ENCODE measurements around the gene SPIRE2.
A peak's percentile ranks its signal among the peaks of the same experiment; 100 is the strongest.

Gene SPIRE2

GRCh38 chr16:89911375-89911774, 83.1 kb downstream of the SPIRE2 start:
- no peak overlapping the region for H2BK5ac ChIP-seq (ENCODE audit: low read depth, low read length, poor library complexity)
- no peak for DNase-seq
- no peak overlapping the region for H3K4ac ChIP-seq (ENCODE audit: low read depth, low read length)
- no peak overlapping the region for H2AFZ ChIP-seq (ENCODE audit: insufficient read depth, low read length, poor library complexity)
- H3K9me3 ChIP-seq (ENCODE audit: insufficient read depth, low read depth, low read length): peaks cover 19% of the 10 kb centered on the region
- no peaks in the 10 kb centered on the region for H3K79me2 ChIP-seq (ENCODE audit: control insufficient read depth, insufficient read depth, low read length, poor library complexity)
- no peak overlapping the region for H3K27ac ChIP-seq (ENCODE audit: low read depth, low read length)
- H3K27me3 ChIP-seq (ENCODE audit: insufficient read depth, low read length): no peaks in the 10 kb centered on the region
- no peaks in the 10 kb centered on the region for H3K79me1 ChIP-seq (ENCODE audit: low read length)
- no peak overlapping the region for H3K9ac ChIP-seq (ENCODE audit: low read length)
- H3K4me2 ChIP-seq (ENCODE audit: low read length): no peak overlapping the region
- H4K91ac ChIP-seq (ENCODE audit: low read depth, low read length): no peak overlapping the region
- no peak overlapping the region for H4K12ac ChIP-seq (ENCODE audit: low read depth, low read length)
- H3K36me3 ChIP-seq (ENCODE audit: control insufficient read depth in 1 of 2, insufficient read depth in 2 of 2, low read length in 2 of 2): peaks cover 58 to 65% of the 10 kb centered on the region in 2 experiments
- no peak overlapping the region for H4K8ac ChIP-seq (ENCODE audit: low read depth, low read length)
- WGBS (ENCODE audit: extremely low coverage, insufficient coverage, insufficient read length): no CpG with 5 or more reads among the region's 14 CpGs
- H2AK5ac ChIP-seq (ENCODE audit: low read length): no peak overlapping the region
- H3K4me3 ChIP-seq (ENCODE audit: low read depth, low read length): no peak overlapping the region
- no peak overlapping the region for H3K23ac ChIP-seq (ENCODE audit: low read length)
- no peak overlapping the region for H2BK120ac ChIP-seq (ENCODE audit: insufficient read depth, low read length, poor library complexity)
- no peak overlapping the region for H3K18ac ChIP-seq (ENCODE audit: low read length)
- no peak overlapping the region for H2BK12ac ChIP-seq (ENCODE audit: low read length)
- no peak overlapping the region for H3K14ac ChIP-seq (ENCODE audit: low read length)
- no peaks in the 10 kb centered on the region for H3K4me1 ChIP-seq (ENCODE audit: control insufficient read depth in 1 of 2, insufficient read depth in 2 of 2, low read length in 2 of 2)

- Histone ChIP-seq H3K4me1 (ENCODE audit: control insufficient read depth in 1 of 2, insufficient read depth in 2 of 2, low read length in 2 of 2) (no peaks in the 10 kb centered on the region), H3K4me2 (ENCODE audit: low read length) (no peak overlapping the region), H3K18ac (ENCODE audit: low read length) (no peak overlapping the region), H2BK120ac (ENCODE audit: insufficient read depth, low read length, poor library complexity) (no peak overlapping the region), H3K79me1 (ENCODE audit: low read length) (no peaks in the 10 kb centered on the region), H2BK12ac (ENCODE audit: low read length) (no peak overlapping the region), H3K27me3 (ENCODE audit: insufficient read depth, low read length) (no peaks in the 10 kb centered on the region), H3K14ac (ENCODE audit: low read length) (no peak overlapping the region), H4K91ac (ENCODE audit: low read depth, low read length) (no peak overlapping the region), H2BK5ac (ENCODE audit: low read depth, low read length, poor library complexity) (no peak overlapping the region), H3K4ac (ENCODE audit: low read depth, low read length) (no peak overlapping the region), H3K36me3 (ENCODE audit: control insufficient read depth in 1 of 2, insufficient read depth in 2 of 2, low read length in 2 of 2) (peaks cover 50 to 58% of the 10 kb centered on the region in 2 experiments), H2AK5ac (ENCODE audit: low read length) (no peak overlapping the region), H3K4me3 (ENCODE audit: low read depth, low read length) (no peak overlapping the region), H3K27ac (ENCODE audit: low read depth, low read length) (no peak overlapping the region), H3K9ac (ENCODE audit: low read length) (no peak overlapping the region), H3K79me2 (ENCODE audit: control insufficient read depth, insufficient read depth, low read length, poor library complexity) (no peaks in the 10 kb centered on the region), H4K8ac (ENCODE audit: low read depth, low read length) (no peak overlapping the region), H3K9me3 (ENCODE audit: insufficient read depth, low read depth, low read length) (peaks cover 15% of the 10 kb centered on the region), H4K12ac (ENCODE audit: low read depth, low read length) (no peak overlapping the region), H3K23ac (ENCODE audit: low read length) (no peak overlapping the region), H2AFZ (ENCODE audit: insufficient read depth, low read length, poor library complexity) (no peak overlapping the region)
- no CpG with 5 or more reads among the region's 13 CpGs for WGBS (ENCODE audit: extremely low coverage, insufficient coverage, insufficient read length)
- no peak for DNase-seq
Observed at GRCh38 chr16:89912143-89912542, 83.9 kb downstream of the SPIRE2 start.

- Histone ChIP-seq H3K18ac (ENCODE audit: low read length) (no peak overlapping the region), H4K91ac (ENCODE audit: low read depth, low read length) (no peak overlapping the region)
Observed at GRCh38 chr16:89912627-89913026, 84.4 kb downstream of the SPIRE2 start.

GRCh38 chr16:89913408-89914387, 85.4 kb downstream of the SPIRE2 start:
- peaks cover 8% of the 10 kb centered on the region for H3K9me3 ChIP-seq (ENCODE audit: insufficient read depth, low read depth, low read length)
- H3K9ac ChIP-seq (ENCODE audit: low read length): no peak overlapping the region
- peaks cover 40 to 47% of the 10 kb centered on the region in 2 experiments for H3K36me3 ChIP-seq (ENCODE audit: control insufficient read depth in 1 of 2, insufficient read depth in 2 of 2, low read length in 2 of 2)
- no peak overlapping the region for H2AK5ac ChIP-seq (ENCODE audit: low read length)
- no peaks in the 10 kb centered on the region for H3K27me3 ChIP-seq (ENCODE audit: insufficient read depth, low read length)
- H4K12ac ChIP-seq (ENCODE audit: low read depth, low read length): no peak overlapping the region
- H3K4me3 ChIP-seq (ENCODE audit: low read depth, low read length): peak overlapping the region; percentile 59
- H3K4me1 ChIP-seq (ENCODE audit: control insufficient read depth in 1 of 2, insufficient read depth in 2 of 2, low read length in 2 of 2): peaks cover 10 to 12% of the 10 kb centered on the region in 2 experiments
- no peak overlapping the region for H3K27ac ChIP-seq (ENCODE audit: low read depth, low read length)
- DNase-seq: no peak
- H3K4me2 ChIP-seq (ENCODE audit: low read length): no peak overlapping the region
- peaks cover 11% of the 10 kb centered on the region for H3K79me1 ChIP-seq (ENCODE audit: low read length)
- no peak overlapping the region for H2AFZ ChIP-seq (ENCODE audit: insufficient read depth, low read length, poor library complexity)
- H3K18ac ChIP-seq (ENCODE audit: low read length): no peak overlapping the region
- no peak overlapping the region for H2BK12ac ChIP-seq (ENCODE audit: low read length)
- H3K14ac ChIP-seq (ENCODE audit: low read length): no peak overlapping the region
- no CpG with 5 or more reads among the region's 30 CpGs for WGBS (ENCODE audit: extremely low coverage, insufficient coverage, insufficient read length)
- no peak overlapping the region for H2BK120ac ChIP-seq (ENCODE audit: insufficient read depth, low read length, poor library complexity)
- no peak overlapping the region for H2BK5ac ChIP-seq (ENCODE audit: low read depth, low read length, poor library complexity)
- peaks cover 5% of the 10 kb centered on the region for H3K79me2 ChIP-seq (ENCODE audit: control insufficient read depth, insufficient read depth, low read length, poor library complexity)
- H3K23ac ChIP-seq (ENCODE audit: low read length): no peak overlapping the region
- no peak overlapping the region for H4K8ac ChIP-seq (ENCODE audit: low read depth, low read length)
- no peak overlapping the region for H3K4ac ChIP-seq (ENCODE audit: low read depth, low read length)
- H4K91ac ChIP-seq (ENCODE audit: low read depth, low read length): no peak overlapping the region

More at GRCh38 chr16:89912627-89913026, 84.4 kb downstream of the SPIRE2 start:
- Histone ChIP-seq H3K4me1 (ENCODE audit: control insufficient read depth in 1 of 2, insufficient read depth in 2 of 2, low read length in 2 of 2) (peaks cover 0 to 1% of the 10 kb centered on the region in 2 experiments), H3K4ac (ENCODE audit: low read depth, low read length) (no peak overlapping the region), H2BK5ac (ENCODE audit: low read depth, low read length, poor library complexity) (no peak overlapping the region), H3K9ac (ENCODE audit: low read length) (no peak overlapping the region), H3K36me3 (ENCODE audit: control insufficient read depth in 1 of 2, insufficient read depth in 2 of 2, low read length in 2 of 2) (peaks cover 50 to 57% of the 10 kb centered on the region in 2 experiments), H2BK120ac (ENCODE audit: insufficient read depth, low read length, poor library complexity) (no peak overlapping the region), H3K27me3 (ENCODE audit: insufficient read depth, low read length) (no peaks in the 10 kb centered on the region), H3K79me1 (ENCODE audit: low read length) (peaks cover under 1% of the 10 kb centered on the region), H3K23ac (ENCODE audit: low read length) (no peak overlapping the region), H3K14ac (ENCODE audit: low read length) (no peak overlapping the region), H3K4me3 (ENCODE audit: low read depth, low read length) (no peak overlapping the region), H2AK5ac (ENCODE audit: low read length) (no peak overlapping the region), H2AFZ (ENCODE audit: insufficient read depth, low read length, poor library complexity) (no peak overlapping the region), H3K79me2 (ENCODE audit: control insufficient read depth, insufficient read depth, low read length, poor library complexity) (no peaks in the 10 kb centered on the region), H3K27ac (ENCODE audit: low read depth, low read length) (no peak overlapping the region), H3K9me3 (ENCODE audit: insufficient read depth, low read depth, low read length) (peaks cover 15% of the 10 kb centered on the region), H4K12ac (ENCODE audit: low read depth, low read length) (no peak overlapping the region), H2BK12ac (ENCODE audit: low read length) (no peak overlapping the region), H4K8ac (ENCODE audit: low read depth, low read length) (no peak overlapping the region), H3K4me2 (ENCODE audit: low read length) (no peak overlapping the region)
- DNase-seq: no peak
- no CpG with 5 or more reads among the region's 14 CpGs for WGBS (ENCODE audit: extremely low coverage, insufficient coverage, insufficient read length)
